Thymus (tissue), 11 donors: ENCODE data around the gene OSBPL10. TPM values are rescaled to one million over a fixed set of nuclear protein-coding genes. Genes with fewer than 3 reads are reported as not detected.

Experiments used
- DNase-seq, 9 donors: peaks; one replicate each; pipeline ENCODE4 v3.0.0-alpha.2; 2013; ENCODE audit warnings: low spot score in 9 of 9, low read depth in 6 of 9, missing footprints in 1 of 9
- H3K27ac ChIP-seq, 2 donors: one replicate each; pipeline ENCODE4 v1.5.1; 2013; ENCODE audit warnings: control low read depth in 1 of 2, low read depth in 1 of 2, low read length in 1 of 2, mild to moderate bottlenecking in 1 of 2, moderate library complexity in 1 of 2
- H3K27me3 ChIP-seq, 2 donors: one replicate each; pipeline ENCODE4 v1.5.1; 2013; ENCODE audit warnings: low read length in 1 of 2; ENCODE audit not compliant: control insufficient read depth in 2 of 2, insufficient read depth in 1 of 2
- H3K36me3 ChIP-seq, 2 donors: one replicate each; pipeline ENCODE4 v1.5.1; 2013; ENCODE audit warnings: low read length in 1 of 2, mild to moderate bottlenecking in 1 of 2, moderate library complexity in 1 of 2; ENCODE audit not compliant: control insufficient read depth in 2 of 2, insufficient read depth in 2 of 2
- H3K4me1 ChIP-seq, 2 donors: one replicate each; pipeline ENCODE4 v1.5.1; 2013; ENCODE audit warnings: low read length in 2 of 2; ENCODE audit not compliant: control insufficient read depth in 2 of 2, insufficient read depth in 2 of 2
- H3K4me3 ChIP-seq, 2 donors: one replicate each; pipeline ENCODE4 v1.5.1; 2013; ENCODE audit warnings: low read length in 2 of 2, control low read depth in 1 of 2, mild to moderate bottlenecking in 1 of 2
- H3K9me3 ChIP-seq, 2 donors: one replicate each; pipeline ENCODE4 v1.5.1; 2013; ENCODE audit warnings: low read length in 1 of 2, mild to moderate bottlenecking in 1 of 2; ENCODE audit not compliant: control insufficient read depth in 2 of 2, insufficient read depth in 1 of 2
- WGBS: extraction: QIAGEN DNeasy Blood & Tissue Kit; methylation state at CpG from one replicate; pipeline ENCODE4 v1.1.7; 2013; 5-methylcytosine and 5-hydroxymethylcytosine counted together
- polyA plus RNA-seq: library from polyadenylated mRNA; stranded (reverse); fragments of 200-250 nt; gene quantifications from one replicate; pipeline ENCODE4 v1.2.3, GENCODE V29; 2013
- total RNA-seq: library from RNA; stranded (reverse); fragments of 120-200 nt; gene quantifications from one replicate; pipeline ENCODE4 v1.2.4, GENCODE V29; 2013
- donor health status: healthy.

The OSBPL10 gene
- total and polyA plus RNA-seq, 2 donors, result 1.4 to 2.1 TPM

DNA sequence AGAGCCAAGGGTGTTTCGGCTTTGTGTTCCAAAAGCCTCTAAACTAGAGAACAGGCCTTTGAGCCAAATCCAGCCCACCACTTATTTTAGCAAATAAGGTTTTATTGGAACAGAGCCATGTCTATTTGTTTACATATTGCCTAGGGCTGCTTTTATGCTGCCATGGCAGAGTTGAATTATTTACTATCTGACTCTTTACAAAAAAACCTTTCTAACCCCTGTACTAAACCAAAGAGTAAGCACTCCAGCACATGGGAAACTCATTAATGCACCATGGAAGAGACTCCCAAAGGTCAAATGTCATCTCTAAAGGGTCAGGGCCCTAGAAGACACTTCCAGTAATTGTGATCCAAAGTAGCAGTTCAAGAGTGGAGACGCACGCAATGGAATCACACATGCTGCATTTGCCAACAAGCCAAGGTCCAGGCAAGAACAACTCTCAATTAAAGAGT is 22.3 kb downstream of the OSBPL10 start:
- DNase-seq, result no peak
- H3K9me3 ChIP-seq, result peaks cover 1 to 3% of the 10 kb centered on the region in 2 donors
- no peaks in the 10 kb centered on the region for H3K36me3 ChIP-seq
- no peak overlapping the region for H3K27ac ChIP-seq
- no peaks in the 10 kb centered on the region for H3K27me3 ChIP-seq
- 97% methylated on average over 3 of the region's 3 CpGs for WGBS
- no peaks in the 10 kb centered on the region for H3K4me1 ChIP-seq
- no peak overlapping the region for H3K4me3 ChIP-seq

GRCh38 chr3:31957106-31957505 is 24.0 kb downstream of the OSBPL10 start:
- no peak for DNase-seq
- H3K27me3 ChIP-seq, result no peaks in the 10 kb centered on the region
- H3K9me3 ChIP-seq, result peaks cover 1 to 3% of the 10 kb centered on the region in 2 donors
- H3K4me1 ChIP-seq, result no peaks in the 10 kb centered on the region
- no peak overlapping the region for H3K27ac ChIP-seq
- no peak overlapping the region for H3K4me3 ChIP-seq
- 97% methylated on average over 3 of the region's 3 CpGs for WGBS
- no peaks in the 10 kb centered on the region for H3K36me3 ChIP-seq

GRCh38 chr3:31955581-31955980 is 25.5 kb downstream of the OSBPL10 start:
- Histone ChIP-seq H3K27me3 (no peaks in the 10 kb centered on the region), H3K9me3 (peaks cover 1 to 3% of the 10 kb centered on the region in 2 donors), H3K36me3 (no peaks in the 10 kb centered on the region), H3K27ac (no peak overlapping the region), H3K4me3 (no peak overlapping the region), H3K4me1 (no peaks in the 10 kb centered on the region)
- no peak for DNase-seq

DNA sequence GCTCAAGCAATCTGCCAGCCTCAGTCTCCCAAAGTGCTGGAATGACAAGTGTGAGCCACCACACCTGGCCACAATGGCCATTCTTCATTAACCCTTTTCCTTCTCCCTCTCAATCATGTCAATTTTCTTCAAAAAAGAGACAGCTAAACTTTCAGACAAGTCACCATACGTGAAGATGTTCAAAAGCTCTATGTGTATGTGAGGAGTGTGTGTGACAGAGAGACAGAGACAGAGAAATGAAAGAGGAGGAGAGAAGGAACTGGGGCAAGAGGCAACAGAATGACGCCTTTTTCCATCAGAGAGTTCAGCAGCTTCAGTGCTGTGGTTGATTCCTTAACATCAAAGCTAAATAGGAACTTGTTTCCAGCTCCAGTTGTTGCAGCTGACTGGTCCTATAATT is 27.4 kb downstream of the OSBPL10 start:
- Histone ChIP-seq H3K9me3 (peaks cover 1 to 3% of the 10 kb centered on the region in 2 donors), H3K4me3 (no peak overlapping the region), H3K36me3 (no peaks in the 10 kb centered on the region), H3K27me3 (no peaks in the 10 kb centered on the region), H3K4me1 (no peaks in the 10 kb centered on the region), H3K27ac (no peak overlapping the region)
- DNase-seq, result no peak
- 95% methylated on average over 2 of the region's 2 CpGs for WGBS

DNA sequence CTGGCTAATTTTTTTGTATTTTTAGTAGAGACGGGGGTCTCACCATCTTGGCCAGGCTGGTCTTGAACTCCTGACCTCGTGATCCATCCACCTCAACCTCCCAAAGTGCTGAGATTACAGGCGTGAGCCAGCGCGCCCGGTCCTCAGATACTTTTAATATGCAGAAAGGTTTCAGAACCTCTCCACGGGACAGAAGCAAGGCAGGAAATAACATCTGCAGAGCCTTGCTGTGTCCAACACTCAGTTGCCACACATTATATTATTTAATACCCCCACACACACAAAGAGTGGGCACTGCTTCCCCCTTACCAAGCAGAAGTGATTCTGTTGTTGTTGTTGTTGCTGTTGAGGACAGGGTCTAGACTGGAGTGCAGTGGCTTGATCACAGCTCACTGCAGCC is 28.0 kb downstream of the OSBPL10 start:
- H3K27me3 ChIP-seq, result no peaks in the 10 kb centered on the region
- no peak overlapping the region for H3K4me3 ChIP-seq
- peaks cover 1 to 3% of the 10 kb centered on the region in 2 donors for H3K9me3 ChIP-seq
- no peaks in the 10 kb centered on the region for H3K4me1 ChIP-seq
- 89% methylated on average over 7 of the region's 7 CpGs for WGBS
- no peak for DNase-seq
- no peaks in the 10 kb centered on the region for H3K36me3 ChIP-seq
- H3K27ac ChIP-seq, result no peak overlapping the region

DNA sequence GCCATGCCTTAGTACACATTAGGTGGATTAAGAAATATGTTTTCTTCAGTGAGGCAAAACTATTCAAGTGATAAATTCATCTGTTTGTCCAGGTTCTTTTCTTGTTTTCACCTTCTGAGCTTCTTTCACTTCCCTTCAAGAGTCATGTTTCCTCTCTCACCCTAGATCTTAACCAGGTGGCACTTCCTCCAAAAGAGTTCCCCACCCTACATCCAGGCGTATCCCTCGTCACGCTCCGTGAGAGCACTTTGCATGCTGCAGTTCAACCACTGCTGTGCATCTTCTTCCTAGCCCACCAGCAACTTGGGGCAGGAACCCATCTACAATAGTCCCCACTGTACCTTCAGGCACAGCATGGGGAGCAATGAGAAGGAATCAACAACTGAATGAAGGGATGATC is 28.9 kb downstream of the OSBPL10 start:
- DNase-seq, result peak in 1 of 9 donors; percentile 21
- 57% methylated on average over 4 of the region's 4 CpGs for WGBS
- no peak overlapping the region for H3K4me3 ChIP-seq

DNA sequence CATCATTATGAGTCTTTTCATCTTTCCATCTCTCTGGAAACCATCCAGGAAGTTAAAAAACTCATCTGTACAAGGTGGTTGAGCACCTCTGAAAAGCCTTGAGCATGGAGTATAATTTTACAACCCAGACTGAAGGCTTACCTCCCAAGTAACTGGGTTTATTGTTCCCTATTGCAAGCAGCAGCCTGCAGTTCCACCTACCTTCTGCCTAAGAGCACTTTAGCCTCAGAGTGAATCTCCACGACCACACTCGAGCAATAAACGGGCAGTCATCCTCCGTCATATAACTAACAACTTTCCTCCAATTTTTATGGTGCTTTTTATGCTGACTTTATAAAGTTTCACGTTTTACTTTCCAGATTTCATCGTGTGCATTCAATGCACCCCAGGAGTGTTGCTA is 32.8 kb downstream of the OSBPL10 start:
- Histone ChIP-seq H3K9me3 (peaks cover 0 to 1% of the 10 kb centered on the region in 2 donors), H3K4me3 (no peak overlapping the region), H3K36me3 (no peaks in the 10 kb centered on the region), H3K27ac (no peak overlapping the region), H3K4me1 (no peaks in the 10 kb centered on the region), H3K27me3 (no peaks in the 10 kb centered on the region)
- WGBS, result 95% methylated on average over 6 of the region's 6 CpGs
- no peak for DNase-seq

More for the DNA sequence above, 28.9 kb downstream of the OSBPL10 start:
- Histone ChIP-seq H3K9me3 (peaks cover 3% of the 10 kb centered on the region in 2 donors), H3K27me3 (no peaks in the 10 kb centered on the region), H3K27ac (no peak overlapping the region), H3K36me3 (no peaks in the 10 kb centered on the region), H3K4me1 (no peaks in the 10 kb centered on the region)

- H3K27ac ChIP-seq, result no peak overlapping the region
- 77% methylated on average over 6 of the region's 6 CpGs for WGBS
- no peak for DNase-seq
- H3K36me3 ChIP-seq, result no peaks in the 10 kb centered on the region
- peaks cover 0 to 1% of the 10 kb centered on the region in 2 donors for H3K9me3 ChIP-seq
- no peak overlapping the region for H3K4me3 ChIP-seq
- no peaks in the 10 kb centered on the region for H3K27me3 ChIP-seq
- no peaks in the 10 kb centered on the region for H3K4me1 ChIP-seq
Measured at GRCh38 chr3:31947671-31948091, 33.4 kb downstream of the OSBPL10 start.

- Histone ChIP-seq H3K9me3 (peaks cover 0 to 1% of the 10 kb centered on the region in 2 donors), H3K4me3 (no peak overlapping the region), H3K36me3 (no peaks in the 10 kb centered on the region), H3K4me1 (no peaks in the 10 kb centered on the region), H3K27ac (no peak overlapping the region), H3K27me3 (no peaks in the 10 kb centered on the region)
- WGBS, result 95% methylated on average over 4 of the region's 4 CpGs
- no peak for DNase-seq
Measured at GRCh38 chr3:31947162-31947561, 33.9 kb downstream of the OSBPL10 start.
